ENCODE data around the gene ALDOC.

- no peak for TF ChIP-seq SMC3 (IDR thresholded peaks at IDR 0.05; ENCODE audit: low read depth, low read length)
- TF ChIP-seq TAF1 (IDR thresholded peaks at IDR 0.05; ENCODE audit: borderline replicate concordance, low read depth, low read length), result no peak
Observed at GRCh38 chr17:28538296-28538895, 38.3 kb downstream of the ALDOC start.

Data from SK-N-SH (cell line).